K562 (cell line): Measurements from ENCODE around the gene SLC2A13. TPM values are rescaled to one million over a fixed set of nuclear protein-coding genes. Genes with fewer than 3 reads are reported as not detected.

Experiments used
- ESRRA ChIP-seq: fragments of 450-650 bp; IDR thresholded peaks from 2 replicates; pipeline ENCODE4 v1.6.1; 2014; ENCODE audit warnings: low read depth, mild to moderate bottlenecking, moderate library complexity, borderline replicate concordance
- HDAC1 ChIP-seq, 2 experiments: fragments of 450-650 bp; IDR thresholded peaks; 2 replicates each; pipeline ENCODE4 v1.6.1; 2016 to 2017; ENCODE audit warnings: inconsistent platforms in 1 of 2, mild to moderate bottlenecking in 1 of 2, moderate library complexity in 1 of 2
- HNRNPL ChIP-seq: fragments of 200-400 bp; formaldehyde crosslinking; IDR thresholded peaks from 2 replicates; pipeline ENCODE4 v1.6.1; 2017; ENCODE audit warnings: low read depth, mild to moderate bottlenecking, low read length
- RAD21 ChIP-seq, 2 experiments: fragments of 250-450 bp in 1 of 2; fragments of 450-650 bp in 1 of 2; sonication (Bioruptor Pico) in 1 of 2; formaldehyde crosslinking in 1 of 2; IDR thresholded peaks in 1 of 2; conservative IDR thresholded peaks in 1 of 2; 2 replicates each; pipeline versions ENCODE4 v1.4.0 to v1.8.0; 2020 to 2022; ENCODE audit warnings: mild to moderate bottlenecking in 2 of 2, moderate library complexity in 1 of 2
- SMC3 ChIP-seq: conservative IDR thresholded peaks from 2 replicates; pipeline ENCODE4 v1.6.1; 2011; ENCODE audit warnings: low read depth, low read length, improper control_type of control experiment; ENCODE audit not compliant: insufficient read depth
- polyA plus RNA-seq, 8 experiments: library from polyadenylated mRNA; depleted of rRNA in 4 of 8; stranded (reverse) in 5 of 8; unstranded in 3 of 8; fragments of >200 nt; fragmentation: Nextera tagmentation in 2 of 8; fragmentation: Illumina TruSeq in 1 of 8; extraction: Ambion mirVana in 2 of 8; extraction: Trizol in 1 of 8; gene quantifications; 2 replicates each; pipeline versions ENCODE4 v1.2.1 to v1.2.3, GENCODE V29; 2011 to 2014; ENCODE audit warnings: inconsistent platforms in 1 of 8, missing spikeins in 1 of 8
- total RNA-seq, 7 experiments: library from RNA; depleted of rRNA in 6 of 7; stranded (reverse); fragments of >200 nt in 6 of 7; fragmentation: Illumina TruSeq in 2 of 7; extraction: Trizol in 2 of 7; gene quantifications; 2 replicates each; pipeline versions ENCODE4 v1.2.1 to v1.2.3, GENCODE V29; 2011 to 2021; ENCODE audit warnings: low replicate concordance in 1 of 7
- TF ChIP-seq, protein P1 (sequence below), 2 experiments: fragments of 450-650 bp; formaldehyde crosslinking in 1 of 2; IDR thresholded peaks; 2 replicates each; pipeline versions ENCODE4 v1.4.0 to v1.6.1; 2014 to 2020; ENCODE audit warnings: mild to moderate bottlenecking in 2 of 2, borderline replicate concordance in 1 of 2, low read depth in 1 of 2
- TF ChIP-seq, protein P2 (sequence below), 2 experiments: fragments of 450-650 bp in 1 of 2; sonication (generic) in 1 of 2; formaldehyde crosslinking in 1 of 2; IDR thresholded peaks; 2 replicates each; pipeline versions ENCODE4 v1.7.1 to v1.9.0; 2016 to 2022; ENCODE audit warnings: inconsistent platforms in 1 of 2, mild to moderate bottlenecking in 1 of 2, missing genetic modification reagents in 1 of 2

SLC2A13 gene
- total and polyA plus RNA-seq, 9 of the 15 experiments (the other 6 are each of a cell fraction or from before 2014, with no cell fraction given) = 1.7 to 12.4 (median 9.0) TPM

DNA sequence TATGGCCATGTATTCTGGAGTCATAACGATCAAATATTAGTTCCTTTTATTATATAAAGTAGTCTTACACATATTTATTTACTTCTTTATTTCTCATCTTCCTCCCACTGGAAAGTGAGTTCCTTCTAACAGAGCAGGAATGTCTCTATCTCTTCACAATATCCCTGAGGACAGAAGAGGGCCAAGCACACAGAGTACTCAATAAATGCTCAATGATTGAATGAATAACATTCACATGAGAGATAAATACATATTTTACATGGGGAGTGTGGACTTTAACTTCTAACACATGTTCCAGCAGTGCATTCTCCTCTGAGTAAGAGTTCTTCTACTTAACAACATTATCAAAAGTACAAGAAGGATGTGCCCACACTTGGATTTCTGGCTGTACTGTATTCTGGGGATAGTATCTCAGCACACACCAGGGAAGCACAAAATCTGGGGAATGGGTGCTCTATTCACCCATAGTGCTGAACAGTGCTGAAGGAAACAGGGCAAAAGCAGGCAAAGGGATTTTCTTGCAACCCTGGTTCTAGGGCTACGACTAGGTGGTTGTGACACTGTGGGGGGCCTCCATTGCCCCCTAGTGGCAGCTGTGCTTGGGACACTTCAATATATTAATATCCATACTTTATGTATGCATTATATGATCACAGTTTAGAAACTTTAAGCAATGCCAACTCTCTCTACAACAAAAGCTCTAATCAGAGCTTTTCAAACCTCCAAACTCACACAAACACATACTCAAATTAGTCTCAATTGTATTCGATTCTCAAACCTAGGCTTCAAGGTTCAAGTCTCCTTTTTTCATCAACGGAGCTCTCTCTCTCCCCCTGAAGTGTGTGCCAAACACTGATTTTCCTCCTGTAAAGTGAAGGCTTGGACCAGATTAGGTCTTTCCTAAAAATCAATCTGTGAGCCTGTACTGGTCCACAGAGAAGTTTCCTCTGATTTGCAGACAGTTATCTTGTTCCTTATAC lies 115.5 kb downstream of the SLC2A13 start (continued):
- TF ChIP-seq, protein P1, sequence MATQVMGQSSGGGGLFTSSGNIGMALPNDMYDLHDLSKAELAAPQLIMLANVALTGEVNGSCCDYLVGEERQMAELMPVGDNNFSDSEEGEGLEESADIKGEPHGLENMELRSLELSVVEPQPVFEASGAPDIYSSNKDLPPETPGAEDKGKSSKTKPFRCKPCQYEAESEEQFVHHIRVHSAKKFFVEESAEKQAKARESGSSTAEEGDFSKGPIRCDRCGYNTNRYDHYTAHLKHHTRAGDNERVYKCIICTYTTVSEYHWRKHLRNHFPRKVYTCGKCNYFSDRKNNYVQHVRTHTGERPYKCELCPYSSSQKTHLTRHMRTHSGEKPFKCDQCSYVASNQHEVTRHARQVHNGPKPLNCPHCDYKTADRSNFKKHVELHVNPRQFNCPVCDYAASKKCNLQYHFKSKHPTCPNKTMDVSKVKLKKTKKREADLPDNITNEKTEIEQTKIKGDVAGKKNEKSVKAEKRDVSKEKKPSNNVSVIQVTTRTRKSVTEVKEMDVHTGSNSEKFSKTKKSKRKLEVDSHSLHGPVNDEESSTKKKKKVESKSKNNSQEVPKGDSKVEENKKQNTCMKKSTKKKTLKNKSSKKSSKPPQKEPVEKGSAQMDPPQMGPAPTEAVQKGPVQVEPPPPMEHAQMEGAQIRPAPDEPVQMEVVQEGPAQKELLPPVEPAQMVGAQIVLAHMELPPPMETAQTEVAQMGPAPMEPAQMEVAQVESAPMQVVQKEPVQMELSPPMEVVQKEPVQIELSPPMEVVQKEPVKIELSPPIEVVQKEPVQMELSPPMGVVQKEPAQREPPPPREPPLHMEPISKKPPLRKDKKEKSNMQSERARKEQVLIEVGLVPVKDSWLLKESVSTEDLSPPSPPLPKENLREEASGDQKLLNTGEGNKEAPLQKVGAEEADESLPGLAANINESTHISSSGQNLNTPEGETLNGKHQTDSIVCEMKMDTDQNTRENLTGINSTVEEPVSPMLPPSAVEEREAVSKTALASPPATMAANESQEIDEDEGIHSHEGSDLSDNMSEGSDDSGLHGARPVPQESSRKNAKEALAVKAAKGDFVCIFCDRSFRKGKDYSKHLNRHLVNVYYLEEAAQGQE (IDR thresholded peaks at IDR 0.05; ENCODE audit: borderline replicate concordance) = peak; percentile 42; the same call in 1 of the 2 replicates
- TF ChIP-seq, protein P1 (CRISPR knock-in tag; IDR thresholded peaks at IDR 0.05; ENCODE audit: low read depth) = no peak
- TF ChIP-seq HNRNPL (no peak), ESRRA (no peak), HDAC1 (IDR thresholded peaks at IDR 0.05) (no peak), SMC3 (peak; percentile 44; the same call in 1 of the 2 replicates), RAD21 (CRISPR knock-in tag; conservative IDR thresholded peaks at IDR 0.05 in 1 of 2, IDR thresholded peaks at IDR 0.05 in 1 of 2) (peak; percentile 49 to 72)
- TF ChIP-seq, protein P2, sequence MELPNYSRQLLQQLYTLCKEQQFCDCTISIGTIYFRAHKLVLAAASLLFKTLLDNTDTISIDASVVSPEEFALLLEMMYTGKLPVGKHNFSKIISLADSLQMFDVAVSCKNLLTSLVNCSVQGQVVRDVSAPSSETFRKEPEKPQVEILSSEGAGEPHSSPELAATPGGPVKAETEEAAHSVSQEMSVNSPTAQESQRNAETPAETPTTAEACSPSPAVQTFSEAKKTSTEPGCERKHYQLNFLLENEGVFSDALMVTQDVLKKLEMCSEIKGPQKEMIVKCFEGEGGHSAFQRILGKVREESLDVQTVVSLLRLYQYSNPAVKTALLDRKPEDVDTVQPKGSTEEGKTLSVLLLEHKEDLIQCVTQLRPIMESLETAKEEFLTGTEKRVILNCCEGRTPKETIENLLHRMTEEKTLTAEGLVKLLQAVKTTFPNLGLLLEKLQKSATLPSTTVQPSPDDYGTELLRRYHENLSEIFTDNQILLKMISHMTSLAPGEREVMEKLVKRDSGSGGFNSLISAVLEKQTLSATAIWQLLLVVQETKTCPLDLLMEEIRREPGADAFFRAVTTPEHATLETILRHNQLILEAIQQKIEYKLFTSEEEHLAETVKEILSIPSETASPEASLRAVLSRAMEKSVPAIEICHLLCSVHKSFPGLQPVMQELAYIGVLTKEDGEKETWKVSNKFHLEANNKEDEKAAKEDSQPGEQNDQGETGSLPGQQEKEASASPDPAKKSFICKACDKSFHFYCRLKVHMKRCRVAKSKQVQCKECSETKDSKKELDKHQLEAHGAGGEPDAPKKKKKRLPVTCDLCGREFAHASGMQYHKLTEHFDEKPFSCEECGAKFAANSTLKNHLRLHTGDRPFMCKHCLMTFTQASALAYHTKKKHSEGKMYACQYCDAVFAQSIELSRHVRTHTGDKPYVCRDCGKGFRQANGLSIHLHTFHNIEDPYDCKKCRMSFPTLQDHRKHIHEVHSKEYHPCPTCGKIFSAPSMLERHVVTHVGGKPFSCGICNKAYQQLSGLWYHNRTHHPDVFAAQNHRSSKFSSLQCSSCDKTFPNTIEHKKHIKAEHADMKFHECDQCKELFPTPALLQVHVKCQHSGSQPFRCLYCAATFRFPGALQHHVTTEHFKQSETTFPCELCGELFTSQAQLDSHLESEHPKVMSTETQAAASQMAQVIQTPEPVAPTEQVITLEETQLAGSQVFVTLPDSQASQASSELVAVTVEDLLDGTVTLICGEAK (IDR thresholded peaks at IDR 0.05) = no peak
- TF ChIP-seq, protein P2 (CRISPR knock-in tag; IDR thresholded peaks at IDR 0.05) = no peak
